Endodermal cell (in vitro differentiated cells): ENCODE measurements around the gene BTG2. TPM values are rescaled to one million over a fixed set of nuclear protein-coding genes. Genes with fewer than 3 reads are reported as not detected.
A peak's percentile ranks its signal among the peaks of the same experiment; 100 is the strongest.

Experiments used
- DNase-seq: peaks from one replicate; pipeline ENCODE4 v3.0.0-alpha.2; 2017
- H3K27ac ChIP-seq: 2 replicates; pipeline ENCODE4 v1.5.1; 2013; ENCODE audit warnings: mild to moderate bottlenecking, low read depth, low read length, moderate library complexity
- H3K27me3 ChIP-seq: 2 replicates; pipeline ENCODE4 v1.6.1; 2013; ENCODE audit warnings: mild to moderate bottlenecking, low read length, moderate library complexity; ENCODE audit not compliant: insufficient read depth, control insufficient read depth, poor library complexity, severe bottlenecking
- H3K36me3 ChIP-seq: 2 replicates; pipeline ENCODE4 v1.7.0; 2013; ENCODE audit warnings: mild to moderate bottlenecking, low read length, moderate library complexity; ENCODE audit not compliant: control insufficient read depth, insufficient read depth
- H3K4me1 ChIP-seq: one replicate; pipeline ENCODE4 v1.7.0; 2013; ENCODE audit warnings: low read length; ENCODE audit not compliant: control insufficient read depth, insufficient read depth
- H3K4me3 ChIP-seq: 2 replicates; pipeline ENCODE4 v1.5.1; 2013; ENCODE audit warnings: mild to moderate bottlenecking, low read length, moderate library complexity
- H3K9ac ChIP-seq: 2 replicates; pipeline ENCODE4 v1.6.1; 2013; ENCODE audit warnings: mild to moderate bottlenecking, low read length, moderate library complexity; ENCODE audit not compliant: poor library complexity, severe bottlenecking; ENCODE audit errors: extremely low read depth
- H3K9me3 ChIP-seq: 2 replicates; pipeline ENCODE4 v1.6.1; 2013; ENCODE audit warnings: mild to moderate bottlenecking, low read length, moderate library complexity; ENCODE audit not compliant: control insufficient read depth
- H3K27ac Mint-ChIP-seq: 2 replicates; pipeline ENCODE4 v1.8.0; 2020; ENCODE audit warnings: mixed read lengths
- H3K27me3 Mint-ChIP-seq: 2 replicates; pipeline ENCODE4 v1.8.0; 2021; ENCODE audit warnings: mild to moderate bottlenecking, mixed read lengths; ENCODE audit not compliant: insufficient read depth
- H3K36me3 Mint-ChIP-seq: 2 replicates; pipeline ENCODE4 v1.8.0; 2020; ENCODE audit warnings: low read depth, mixed read lengths
- H3K4me1 Mint-ChIP-seq: 2 replicates; pipeline ENCODE4 v1.8.0; 2020; ENCODE audit warnings: mixed read lengths
- H3K4me3 Mint-ChIP-seq: 2 replicates; pipeline ENCODE4 v1.8.0; 2020; ENCODE audit warnings: mild to moderate bottlenecking, moderate library complexity, mixed read lengths
- H3K9me3 Mint-ChIP-seq: 2 replicates; pipeline ENCODE4 v1.8.0; 2020; ENCODE audit warnings: mild to moderate bottlenecking, mixed read lengths
- CTCF ChIP-seq: fragments of 200-600 bp; sonication (generic); conservative IDR thresholded peaks from 2 replicates; pipeline ENCODE4 v1.5.0; 2021; ENCODE audit warnings: antibody characterized with exemption, mild to moderate bottlenecking
- WGBS, 2 experiments: methylation state at CpG; one replicate each; pipeline versions ENCODE4 v1.1.5 to v1.1.7; 2013; ENCODE audit warnings: missing lambda C conversion rate in 2 of 2, mixed read lengths in 1 of 2; ENCODE audit not compliant: insufficient coverage in 1 of 2, insufficient read length in 1 of 2; 5-methylcytosine and 5-hydroxymethylcytosine counted together
- total RNA-seq, 2 donors: library from RNA; stranded (reverse); fragmentation: NEBNext Ultra II Directional in 1 of 2; extraction: Animal tissue kit (Norgen Biotek cat#: 25700) in 1 of 2; gene quantifications; 2 replicates in 1 of 2; 3 replicates in 1 of 2; pipeline ENCODE4 v1.2.1, GENCODE V29; 2021

BTG2 gene
- total RNA-seq, 2 donors from 2014 or later = 49.8 to 54.6 TPM

- H3K9me3 ChIP-seq = no peaks in the 10 kb centered on the region
- H3K4me3 ChIP-seq = no peak overlapping the region
- peak; percentile 69 for DNase-seq
- peaks cover 23% of the 10 kb centered on the region for H3K4me1 ChIP-seq
- H3K27me3 ChIP-seq = no peaks in the 10 kb centered on the region
- Mint-ChIP-seq H3K36me3 (no peaks in the 10 kb centered on the region), H3K4me1 (peaks cover 60% of the 10 kb centered on the region), H3K27ac (no peak overlapping the region), H3K27me3 (peaks cover 17% of the 10 kb centered on the region), H3K9me3 (no peaks in the 10 kb centered on the region), H3K4me3 (no peak overlapping the region)
- 77 to 78% methylated on average over 6 to 9 of the region's 9 CpGs for WGBS, 2 experiments
- no peak overlapping the region for H3K27ac ChIP-seq
- no peak overlapping the region for H3K9ac ChIP-seq
- H3K36me3 ChIP-seq = no peaks in the 10 kb centered on the region
- TF ChIP-seq CTCF = peak; percentile 49
Observed at GRCh38 chr1:203286161-203286984, 18.9 kb upstream of the BTG2 start.

GRCh38 chr1:203287109-203287893 is 18.0 kb upstream of the BTG2 start:
- no peak overlapping the region for H3K9ac ChIP-seq
- no peak overlapping the region for H3K4me3 ChIP-seq
- Mint-ChIP-seq H3K27ac (peak overlapping the region; percentile 53), H3K36me3 (no peaks in the 10 kb centered on the region), H3K27me3 (peaks cover 22% of the 10 kb centered on the region), H3K9me3 (no peaks in the 10 kb centered on the region), H3K4me3 (no peak overlapping the region), H3K4me1 (peaks cover 63% of the 10 kb centered on the region)
- no peaks in the 10 kb centered on the region for H3K36me3 ChIP-seq
- 78 to 82% methylated on average over 7 to 9 of the region's 9 CpGs for WGBS, 2 experiments
- DNase-seq = peak; percentile 71
- no peak for TF ChIP-seq CTCF
- H3K27ac ChIP-seq = peak overlapping the region; percentile 24
- H3K27me3 ChIP-seq = no peaks in the 10 kb centered on the region
- peaks cover 23% of the 10 kb centered on the region for H3K4me1 ChIP-seq
- H3K9me3 ChIP-seq = no peaks in the 10 kb centered on the region

- Mint-ChIP-seq H3K27me3 (peaks cover 22% of the 10 kb centered on the region), H3K4me3 (no peak overlapping the region), H3K9me3 (no peaks in the 10 kb centered on the region), H3K36me3 (no peaks in the 10 kb centered on the region), H3K27ac (peak overlapping the region; percentile 53), H3K4me1 (peaks cover 59% of the 10 kb centered on the region)
- H3K27ac ChIP-seq = no peak overlapping the region
- no peak for TF ChIP-seq CTCF
- no peak for DNase-seq
- no peak overlapping the region for H3K4me3 ChIP-seq
- no peaks in the 10 kb centered on the region for H3K27me3 ChIP-seq
- no peak overlapping the region for H3K9ac ChIP-seq
- peaks cover 17% of the 10 kb centered on the region for H3K4me1 ChIP-seq
- H3K36me3 ChIP-seq = no peaks in the 10 kb centered on the region
- no peaks in the 10 kb centered on the region for H3K9me3 ChIP-seq
- WGBS, 2 experiments = 91 to 93% methylated on average over 5 of the region's 5 CpGs
Observed at GRCh38 chr1:203287898-203288297, 17.4 kb upstream of the BTG2 start.
